NT2/D1 (cell line): ENCODE measurements around the gene MIPEP.

Experiments used
- DNase-seq: peaks from one replicate; pipeline ENCODE4 v3.0.0-alpha.2; 2011; ENCODE audit warnings: low read depth, low spot score
- H3K27me3 ChIP-seq: 2 replicates; pipeline ENCODE4 v1.6.0; 2011; ENCODE audit warnings: mild to moderate bottlenecking; ENCODE audit not compliant: insufficient read length, insufficient read depth
- H3K36me3 ChIP-seq: 2 replicates; pipeline ENCODE4 v1.6.1; 2011; ENCODE audit warnings: mild to moderate bottlenecking, low read length, mixed read lengths; ENCODE audit not compliant: insufficient read depth, insufficient read length
- H3K4me1 ChIP-seq: 2 replicates; pipeline ENCODE4 v1.5.1; 2011; ENCODE audit not compliant: insufficient read depth, insufficient read length
- H3K4me3 ChIP-seq: 2 replicates; pipeline ENCODE4 v1.5.1; 2011; ENCODE audit warnings: low read depth; ENCODE audit not compliant: insufficient read length
- H3K9ac ChIP-seq: 2 replicates; pipeline ENCODE4 v1.6.0; 2011; ENCODE audit warnings: low read depth; ENCODE audit not compliant: insufficient read length
- H3K9me3 ChIP-seq: 2 replicates; pipeline ENCODE4 v1.5.1; 2011; ENCODE audit warnings: mild to moderate bottlenecking, low read length; ENCODE audit not compliant: insufficient read depth
- SUZ12 ChIP-seq: IDR thresholded peaks from 2 replicates; pipeline ENCODE4 v1.6.1; 2011; ENCODE audit not compliant: insufficient read length, insufficient read depth; ENCODE audit errors: extremely low read depth
- YY1 ChIP-seq: IDR thresholded peaks from 2 replicates; pipeline ENCODE4 v1.6.1; 2011; ENCODE audit not compliant: insufficient read length, insufficient read depth
- ZNF274 ChIP-seq: IDR thresholded peaks from 2 replicates; pipeline ENCODE4 v1.6.1; 2011; ENCODE audit warnings: mild to moderate bottlenecking, low read depth, low read length

MIPEP gene

DNA sequence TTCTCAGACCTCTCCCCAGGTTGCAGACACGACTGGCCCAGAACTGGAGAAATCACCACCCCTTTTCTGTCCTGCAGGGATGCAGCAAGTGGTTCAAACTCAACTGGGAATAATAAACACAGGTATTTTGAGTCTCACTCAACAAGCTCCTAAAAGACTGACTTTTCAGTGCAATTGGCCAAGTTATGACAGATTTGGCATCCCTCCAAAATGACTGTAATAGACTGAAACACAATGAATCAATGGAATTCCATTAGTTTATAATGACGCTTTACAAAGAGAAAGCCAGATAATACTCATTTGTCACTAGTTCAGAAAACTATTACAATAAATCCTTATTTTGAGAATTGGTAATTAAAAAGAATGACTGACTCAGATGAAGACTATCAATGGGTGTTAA is 38.1 kb downstream of the MIPEP start:
- H3K4me1 ChIP-seq, result no peaks in the 10 kb centered on the region
- H3K4me3 ChIP-seq, result no peak overlapping the region
- H3K27me3 ChIP-seq, result no peaks in the 10 kb centered on the region
- no peaks in the 10 kb centered on the region for H3K9me3 ChIP-seq
- peaks cover 3% of the 10 kb centered on the region for H3K36me3 ChIP-seq
- no peak for TF ChIP-seq ZNF274
- no peak for TF ChIP-seq YY1
- no peak for TF ChIP-seq SUZ12
- H3K9ac ChIP-seq, result no peak overlapping the region
- no peak for DNase-seq

GRCh38 chr13:23850134-23850533 is 39.1 kb downstream of the MIPEP start:
- no peaks in the 10 kb centered on the region for H3K9me3 ChIP-seq
- no peak for DNase-seq
- H3K4me1 ChIP-seq, result no peaks in the 10 kb centered on the region
- no peak overlapping the region for H3K4me3 ChIP-seq
- TF ChIP-seq ZNF274 (no peak), YY1 (no peak), SUZ12 (no peak)
- no peak overlapping the region for H3K9ac ChIP-seq
- H3K27me3 ChIP-seq, result no peaks in the 10 kb centered on the region
- H3K36me3 ChIP-seq, result peaks cover 3% of the 10 kb centered on the region

DNA sequence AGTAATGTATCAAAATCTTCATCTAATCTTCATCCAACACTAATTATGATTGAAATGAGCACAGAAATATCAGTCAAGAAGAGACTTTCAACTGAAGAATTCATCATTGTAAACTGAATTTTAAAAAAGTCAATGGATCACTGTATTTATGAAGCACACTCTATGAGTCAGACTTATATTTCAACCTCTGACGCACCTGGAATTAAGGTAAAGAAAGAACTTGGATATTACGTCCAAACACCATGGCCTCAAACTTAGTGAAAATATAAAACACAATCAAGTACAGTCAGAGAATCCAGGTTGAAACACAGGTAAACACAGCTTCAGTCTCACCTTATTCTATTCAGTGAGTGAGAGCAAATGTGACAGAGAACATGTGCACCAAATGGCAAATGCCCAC is 39.5 kb downstream of the MIPEP start:
- Histone ChIP-seq H3K9ac (no peak overlapping the region), H3K4me3 (no peak overlapping the region), H3K36me3 (peaks cover 3% of the 10 kb centered on the region), H3K4me1 (no peaks in the 10 kb centered on the region), H3K9me3 (no peaks in the 10 kb centered on the region), H3K27me3 (no peaks in the 10 kb centered on the region)
- no peak for DNase-seq
- no peak for TF ChIP-seq YY1
- TF ChIP-seq ZNF274, result no peak
- TF ChIP-seq SUZ12, result no peak

- Histone ChIP-seq H3K27me3 (no peaks in the 10 kb centered on the region), H3K36me3 (peaks cover 3% of the 10 kb centered on the region), H3K9ac (no peak overlapping the region), H3K4me3 (no peak overlapping the region), H3K9me3 (no peaks in the 10 kb centered on the region), H3K4me1 (peaks cover under 1% of the 10 kb centered on the region)
- no peak for TF ChIP-seq YY1
- TF ChIP-seq SUZ12, result no peak
- TF ChIP-seq ZNF274, result no peak
- DNase-seq, result no peak
Observed at GRCh38 chr13:23848646-23849141, 40.5 kb downstream of the MIPEP start.

- no peak for DNase-seq
- Histone ChIP-seq H3K4me3 (no peak overlapping the region), H3K4me1 (peaks cover 3% of the 10 kb centered on the region), H3K27me3 (no peaks in the 10 kb centered on the region), H3K9me3 (no peaks in the 10 kb centered on the region), H3K36me3 (peaks cover 3% of the 10 kb centered on the region), H3K9ac (no peak overlapping the region)
- TF ChIP-seq YY1 (no peak), ZNF274 (no peak), SUZ12 (no peak)
Observed at GRCh38 chr13:23848019-23848418, 41.2 kb downstream of the MIPEP start.

DNA sequence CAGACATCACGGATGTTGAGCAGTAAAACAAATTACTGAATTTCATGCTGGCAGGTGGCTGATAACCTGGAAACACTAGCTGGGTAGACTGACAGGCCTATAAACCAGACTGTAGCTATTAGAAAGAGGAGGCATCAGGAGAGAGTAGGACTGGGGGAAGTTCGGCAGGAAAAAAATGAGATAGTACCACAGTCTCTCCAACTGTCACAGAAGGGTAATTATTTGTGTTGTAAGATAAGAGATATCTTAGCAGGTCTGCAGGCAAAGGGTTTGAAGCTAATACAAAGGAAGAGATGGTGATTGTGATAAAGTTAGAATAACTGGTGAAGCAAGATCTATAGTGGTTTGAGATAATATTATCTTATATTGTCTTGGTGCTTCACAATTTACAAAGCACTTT is 41.7 kb downstream of the MIPEP start:
- Histone ChIP-seq H3K27me3 (no peaks in the 10 kb centered on the region), H3K9me3 (no peaks in the 10 kb centered on the region), H3K4me3 (no peak overlapping the region), H3K4me1 (peaks cover 3% of the 10 kb centered on the region), H3K9ac (no peak overlapping the region), H3K36me3 (peaks cover 3% of the 10 kb centered on the region)
- no peak for DNase-seq
- TF ChIP-seq ZNF274 (no peak), SUZ12 (no peak), YY1 (no peak)

- no peak for DNase-seq
- Histone ChIP-seq H3K36me3 (peaks cover 9% of the 10 kb centered on the region), H3K4me3 (no peak overlapping the region), H3K9me3 (no peaks in the 10 kb centered on the region), H3K9ac (no peak overlapping the region), H3K27me3 (no peaks in the 10 kb centered on the region), H3K4me1 (peaks cover 3% of the 10 kb centered on the region)
- TF ChIP-seq YY1 (no peak), SUZ12 (no peak), ZNF274 (no peak)
Observed at GRCh38 chr13:23845105-23845725, 44.0 kb downstream of the MIPEP start.
